HG03565 (cell line): ENCODE results near the gene CD4.

Source experiments
- ATAC-seq: cut with Tn5 transposase; IDR thresholded peaks from one replicate; pipeline ENCODE4 v1.9.1; 2021; ENCODE audit warnings: mild to moderate bottlenecking, moderate library complexity; ENCODE audit not compliant: unreplicated experiment

CD4 gene

DNA sequence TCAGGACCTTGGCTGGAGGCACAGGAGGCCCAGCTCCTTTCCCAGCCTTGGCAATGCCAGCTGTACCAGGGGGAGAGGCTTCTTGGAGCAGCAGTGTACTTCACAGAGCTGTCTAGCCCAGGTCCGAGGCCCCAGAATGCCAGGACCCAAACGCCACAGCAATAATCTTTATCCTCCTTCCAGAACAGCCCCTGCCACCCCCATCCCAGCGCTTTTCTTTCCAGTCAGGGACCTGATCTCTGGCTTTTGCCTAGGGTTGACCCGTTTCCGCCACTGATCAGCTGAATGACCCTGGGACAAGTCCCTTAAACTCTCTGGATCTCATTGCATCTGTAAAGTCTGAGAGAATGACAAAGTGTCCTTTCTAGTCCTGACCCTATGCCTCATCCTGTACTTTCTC is 11.9 kb upstream of the CD4 start:
- ATAC-seq = no peak

GRCh38 chr12:6778217-6778573 is 11.1 kb upstream of the CD4 start:
- ATAC-seq = no peak

- no peak for ATAC-seq
Observed at GRCh38 chr12:6778574-6779550, 10.5 kb upstream of the CD4 start.

DNA sequence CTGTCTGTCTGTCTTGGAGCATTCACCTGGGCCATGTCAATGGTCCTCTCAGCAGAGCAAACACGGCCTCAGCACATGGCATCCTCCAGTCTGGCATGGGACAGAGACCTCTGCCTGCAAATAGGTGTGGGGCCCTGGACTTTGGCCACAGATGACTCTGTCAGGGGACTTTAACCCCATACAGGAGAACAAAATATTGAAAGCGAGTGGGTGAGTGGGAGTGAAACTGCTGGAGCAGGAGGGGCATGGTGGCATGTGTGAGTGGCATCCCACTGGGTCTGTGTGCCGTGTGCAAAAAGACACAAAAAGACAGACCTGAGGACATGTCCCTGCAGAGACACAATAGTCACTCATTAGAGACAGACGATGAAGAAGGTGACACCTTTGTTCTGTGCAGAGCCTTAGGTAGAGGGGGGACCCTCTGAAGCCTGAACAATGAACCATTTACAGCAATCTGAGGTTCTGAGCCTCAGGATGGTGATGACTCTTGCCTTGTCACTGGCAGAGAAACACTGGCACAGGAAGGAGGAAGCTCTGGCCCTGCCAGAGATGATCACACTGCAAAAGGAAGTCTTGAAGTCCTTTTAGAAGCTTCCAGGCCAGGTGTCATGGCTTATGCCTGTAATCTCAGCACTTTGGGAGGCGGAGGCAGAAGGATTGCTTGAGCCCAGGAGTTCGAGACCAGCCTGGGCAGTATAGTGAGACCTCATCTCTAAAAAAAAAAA is 9.5 kb upstream of the CD4 start:
- ATAC-seq = no peak

- ATAC-seq = no peak
Observed at GRCh38 chr12:6780573-6780972, 8.8 kb upstream of the CD4 start.

- ATAC-seq = no peak
Observed at GRCh38 chr12:6782119-6782518, 7.2 kb upstream of the CD4 start.

GRCh38 chr12:6782850-6783566 is 6.3 kb upstream of the CD4 start:
- ATAC-seq = no peak

DNA sequence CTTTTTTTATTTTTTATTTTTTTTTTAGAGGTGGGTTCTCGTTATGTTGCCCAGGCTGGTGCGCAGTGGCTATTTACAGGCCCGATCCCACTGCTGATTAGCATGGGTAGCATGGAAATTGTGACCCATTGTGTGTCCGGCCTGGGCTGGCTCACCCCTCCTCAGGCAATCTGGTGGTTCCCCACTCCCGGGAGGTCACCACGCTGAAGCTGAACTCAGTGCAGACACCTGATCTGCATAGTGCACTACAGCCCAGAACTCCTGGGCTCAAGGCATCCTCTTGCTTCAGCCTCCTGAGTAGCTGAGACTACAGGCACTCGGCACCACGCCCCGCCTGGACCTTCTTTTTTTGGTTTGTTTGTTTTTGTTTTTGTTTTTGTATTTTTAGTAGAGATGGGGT is 5.5 kb upstream of the CD4 start:
- no peak for ATAC-seq

- no peak for ATAC-seq
Observed at GRCh38 chr12:6784296-6784695, 5.0 kb upstream of the CD4 start.

DNA sequence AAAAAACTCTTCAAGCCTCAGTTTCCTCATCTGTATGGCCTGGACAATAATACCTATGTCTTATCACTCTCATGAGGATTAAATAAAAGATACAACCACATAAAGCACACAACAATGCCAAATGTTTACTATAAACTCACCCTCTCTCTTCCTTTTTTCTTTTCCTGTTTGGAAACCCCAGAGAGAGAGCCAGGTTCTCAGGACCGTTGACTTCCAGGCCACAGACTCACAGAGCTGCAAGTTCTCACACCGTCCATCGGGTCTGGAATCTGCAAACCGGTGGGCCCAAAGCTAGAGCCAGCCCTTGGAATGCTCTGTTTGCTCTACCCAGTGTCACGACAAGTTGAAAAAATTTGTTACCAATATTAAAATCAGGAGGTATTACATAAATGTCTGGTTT is 4.6 kb upstream of the CD4 start:
- ATAC-seq = no peak

- ATAC-seq = no peak
Observed at GRCh38 chr12:6786416-6787094, 2.8 kb upstream of the CD4 start.

- ATAC-seq = no peak
Observed at GRCh38 chr12:6787309-6787708, 2.0 kb upstream of the CD4 start.

DNA sequence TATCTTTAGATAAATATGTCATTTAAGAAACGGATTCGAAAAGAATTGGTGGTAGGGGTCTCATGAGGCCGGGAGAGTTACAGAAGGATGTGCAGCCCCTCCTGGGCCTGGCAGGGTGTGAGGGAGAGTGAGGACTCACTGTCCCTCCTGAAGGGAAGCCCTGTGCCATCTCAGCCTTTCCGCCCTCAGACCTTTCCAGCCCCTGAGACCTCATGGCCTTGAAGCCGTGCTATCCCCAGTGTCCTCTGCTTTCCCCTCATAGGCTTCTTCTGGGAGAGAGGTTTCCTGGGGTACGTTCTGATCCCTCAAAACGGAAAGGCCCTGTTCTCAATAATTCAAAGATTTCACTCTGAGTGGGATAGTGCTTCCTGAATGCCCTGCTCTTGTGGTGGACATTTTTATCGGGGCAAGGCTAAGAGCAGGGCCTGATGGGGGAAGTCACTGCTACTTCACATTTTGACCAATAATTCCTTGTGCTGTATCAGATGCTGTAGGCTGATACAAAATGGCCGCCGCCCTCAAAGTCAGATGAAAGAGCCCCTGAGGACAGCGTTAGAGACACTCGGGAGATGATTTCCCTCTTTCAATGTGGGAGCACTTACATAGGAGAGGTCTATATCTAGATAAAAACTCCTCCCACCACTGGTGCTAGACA is 1.3 kb downstream of the CD4 start:
- ATAC-seq = no peak

DNA sequence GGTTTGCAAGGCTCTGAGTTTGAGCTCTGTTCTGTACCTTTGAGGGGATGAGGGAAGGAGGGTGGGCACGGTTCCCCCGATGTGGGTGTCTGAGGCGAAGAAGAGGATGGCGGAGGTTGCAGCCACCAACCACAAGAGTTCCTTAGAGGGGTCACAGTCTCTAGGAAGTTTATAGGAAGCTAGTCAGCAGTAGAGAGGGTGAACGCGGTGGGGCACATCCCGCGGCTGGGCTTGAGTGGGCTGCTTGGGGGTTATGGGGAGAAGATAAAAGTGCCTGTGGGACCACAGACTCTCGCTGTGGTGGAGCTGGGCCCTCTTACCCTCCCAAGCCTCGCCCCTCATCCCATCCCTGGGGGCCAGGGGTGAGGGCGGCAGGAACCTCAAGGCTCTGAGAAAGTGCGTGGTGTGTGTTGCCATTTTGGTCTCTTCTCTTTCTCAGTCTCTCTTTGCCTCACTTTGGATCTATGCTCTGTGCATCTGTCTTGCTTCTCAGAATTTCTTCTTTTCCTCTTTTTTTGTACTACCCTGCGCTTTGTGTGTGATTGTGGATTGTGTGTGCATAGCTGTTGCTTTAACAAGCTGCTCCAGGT is 2.7 kb downstream of the CD4 start:
- no peak for ATAC-seq

- no peak for ATAC-seq
Observed at GRCh38 chr12:6792522-6793201, 3.3 kb downstream of the CD4 start.

DNA sequence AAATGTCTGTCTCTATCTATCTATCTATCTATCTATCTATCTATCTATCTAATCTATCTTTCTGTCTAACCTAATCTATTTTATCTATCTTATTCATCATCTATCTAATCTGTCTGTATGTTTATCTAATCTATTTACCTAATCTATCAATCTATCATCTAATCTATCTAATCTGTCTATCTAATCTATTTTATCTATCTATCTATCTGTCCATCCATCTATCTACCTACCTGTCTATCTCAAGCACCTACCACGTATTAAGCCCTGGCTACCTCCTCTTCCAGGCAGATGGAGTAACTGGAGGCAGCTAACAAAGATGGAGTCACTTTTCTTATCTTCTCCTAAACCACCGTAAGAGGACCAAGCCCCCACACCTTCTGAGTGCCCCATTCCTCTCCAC is 5.8 kb downstream of the CD4 start:
- no peak for ATAC-seq

GRCh38 chr12:6796576-6796975 is 7.2 kb downstream of the CD4 start:
- no peak for ATAC-seq

GRCh38 chr12:6799147-6799546 is 9.8 kb downstream of the CD4 start:
- no peak for ATAC-seq

GRCh38 chr12:6807170-6807569 is 17.8 kb downstream of the CD4 start:
- ATAC-seq = no peak

GRCh38 chr12:6809056-6809455 is 19.7 kb downstream of the CD4 start:
- no peak for ATAC-seq
